ENCODE results near the gene CHSY1.

- TF ChIP-seq, protein P1, sequence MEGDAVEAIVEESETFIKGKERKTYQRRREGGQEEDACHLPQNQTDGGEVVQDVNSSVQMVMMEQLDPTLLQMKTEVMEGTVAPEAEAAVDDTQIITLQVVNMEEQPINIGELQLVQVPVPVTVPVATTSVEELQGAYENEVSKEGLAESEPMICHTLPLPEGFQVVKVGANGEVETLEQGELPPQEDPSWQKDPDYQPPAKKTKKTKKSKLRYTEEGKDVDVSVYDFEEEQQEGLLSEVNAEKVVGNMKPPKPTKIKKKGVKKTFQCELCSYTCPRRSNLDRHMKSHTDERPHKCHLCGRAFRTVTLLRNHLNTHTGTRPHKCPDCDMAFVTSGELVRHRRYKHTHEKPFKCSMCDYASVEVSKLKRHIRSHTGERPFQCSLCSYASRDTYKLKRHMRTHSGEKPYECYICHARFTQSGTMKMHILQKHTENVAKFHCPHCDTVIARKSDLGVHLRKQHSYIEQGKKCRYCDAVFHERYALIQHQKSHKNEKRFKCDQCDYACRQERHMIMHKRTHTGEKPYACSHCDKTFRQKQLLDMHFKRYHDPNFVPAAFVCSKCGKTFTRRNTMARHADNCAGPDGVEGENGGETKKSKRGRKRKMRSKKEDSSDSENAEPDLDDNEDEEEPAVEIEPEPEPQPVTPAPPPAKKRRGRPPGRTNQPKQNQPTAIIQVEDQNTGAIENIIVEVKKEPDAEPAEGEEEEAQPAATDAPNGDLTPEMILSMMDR (IDR thresholded peaks at IDR 0.05): no peak
- TF ChIP-seq EZH2 (IDR thresholded peaks at IDR 0.05): no peak
These were observed 70.5 kb downstream of the CHSY1 start for GRCh38 chr15:101181349-101181748.

Data from neural progenitor cell (in vitro differentiated cells).